HEK293 (cell line): ENCODE results near the gene FMN1.

Experiments
- CTCF ChIA-PET: fragments of 350-600 bp; formaldehyde crosslinking; extraction: SDS; loops from one replicate; lab custom pipeline; 2021; ENCODE audit warnings: antibody characterized with exemption; lab: Yijun Ruan, JAX
- POLR2A ChIA-PET: fragments of 300-600 bp; formaldehyde crosslinking; extraction: SDS; loops from one replicate; lab custom pipeline; 2020; ENCODE audit warnings: antibody characterized with exemption, inconsistent platforms; lab: Yijun Ruan, JAX
- H3K27ac ChIP-seq: fragments of 200-500 bp; sonication (Bioruptor generic); 2 replicates; pipeline ENCODE4 v1.5.1; 2014; ENCODE audit warnings: low read depth, low read length, control low read depth, inconsistent platforms; ENCODE audit errors: extremely low read depth
- H3K36me3 ChIP-seq, 2 experiments: fragments of 200-500 bp in 1 of 2; sonication (Bioruptor generic) in 1 of 2; 1 replicate in 1 of 2; 2 replicates in 1 of 2; pipeline ENCODE4 v1.5.1; 2014 to 2017; ENCODE audit warnings: inconsistent platforms in 2 of 2, low read length in 2 of 2; ENCODE audit not compliant: control insufficient read depth in 2 of 2, insufficient read depth in 1 of 2
- H3K4me1 ChIP-seq: fragments of 200-500 bp; sonication (Bioruptor generic); 2 replicates; pipeline ENCODE4 v1.5.1; 2014; ENCODE audit warnings: mild to moderate bottlenecking, low read length, inconsistent platforms; ENCODE audit not compliant: control insufficient read depth, insufficient read depth
- H3K4me3 ChIP-seq: 2 replicates; pipeline ENCODE4 v1.5.1; 2011; ENCODE audit warnings: low read depth, mild to moderate bottlenecking, control low read depth, low read length, moderate library complexity
- H3K9me3 ChIP-seq: fragments of 200-500 bp; sonication (Bioruptor generic); 2 replicates; pipeline ENCODE4 v1.5.1; 2014; ENCODE audit warnings: low read depth, low read length, inconsistent platforms; ENCODE audit not compliant: control insufficient read depth, insufficient read depth
- KLF10 ChIP-seq: fragments of 450-650 bp; IDR thresholded peaks from 2 replicates; pipeline ENCODE4 v1.5.1; 2018; ENCODE audit warnings: missing biosample characterization, mild to moderate bottlenecking, missing genetic modification characterization
- KLF9 ChIP-seq: fragments of 450-650 bp; formaldehyde crosslinking; IDR thresholded peaks from 2 replicates; pipeline ENCODE4 v1.5.1; 2016; ENCODE audit warnings: missing biosample characterization, missing genetic modification characterization, low read depth
- SP7 ChIP-seq: fragments of 450-650 bp; formaldehyde crosslinking; IDR thresholded peaks from 2 replicates; pipeline ENCODE4 v1.5.1; 2016; ENCODE audit warnings: missing biosample characterization, missing genetic modification characterization
- YY1 ChIP-seq: fragments of 450-650 bp; formaldehyde crosslinking; IDR thresholded peaks from 2 replicates; pipeline ENCODE4 v1.5.1; 2018; ENCODE audit warnings: missing biosample characterization, missing genetic modification characterization
- ZBTB48 ChIP-seq: fragments of 450-650 bp; formaldehyde crosslinking; IDR thresholded peaks from 2 replicates; pipeline ENCODE4 v1.5.1; 2016; ENCODE audit warnings: missing biosample characterization, missing genetic modification characterization
- ZNF10 ChIP-seq: fragments of 450-650 bp; formaldehyde crosslinking; IDR thresholded peaks from 2 replicates; pipeline ENCODE4 v1.5.1; 2017; ENCODE audit warnings: missing biosample characterization, missing genetic modification characterization
- ZNF174 ChIP-seq: fragments of 450-650 bp; formaldehyde crosslinking; IDR thresholded peaks from 2 replicates; pipeline ENCODE4 v1.5.0; 2017; ENCODE audit warnings: missing biosample characterization, mild to moderate bottlenecking, missing genetic modification characterization
- ZNF184 ChIP-seq: fragments of 450-650 bp; IDR thresholded peaks from 2 replicates; pipeline ENCODE4 v1.5.1; 2018; ENCODE audit warnings: missing biosample characterization, mild to moderate bottlenecking, missing genetic modification characterization
- ZNF211 ChIP-seq: fragments of 450-650 bp; formaldehyde crosslinking; IDR thresholded peaks from 2 replicates; pipeline ENCODE4 v1.5.1; 2016; ENCODE audit warnings: low read depth, missing biosample characterization, missing genetic modification characterization
- ZNF214 ChIP-seq: fragments of 450-650 bp; formaldehyde crosslinking; IDR thresholded peaks from 2 replicates; pipeline ENCODE4 v1.5.1; 2017; ENCODE audit warnings: missing biosample characterization, mild to moderate bottlenecking, missing genetic modification characterization, borderline replicate concordance
- ZNF274 ChIP-seq, 2 experiments: fragments of 200-500 bp in 1 of 2; fragments of 450-650 bp in 1 of 2; sonication (Bioruptor generic) in 1 of 2; formaldehyde crosslinking in 1 of 2; IDR thresholded peaks; 2 replicates each; pipeline versions ENCODE4 v1.5.1 to v1.6.1; 2014 to 2016; ENCODE audit warnings: borderline replicate concordance in 1 of 2, inconsistent platforms in 1 of 2, low read length in 1 of 2, missing biosample characterization in 1 of 2, missing genetic modification characterization in 1 of 2
- ZNF394 ChIP-seq: fragments of 450-650 bp; formaldehyde crosslinking; IDR thresholded peaks from 2 replicates; pipeline ENCODE4 v1.5.1; 2016; ENCODE audit warnings: missing biosample characterization, missing genetic modification characterization, mild to moderate bottlenecking, moderate library complexity, borderline replicate concordance
- ZNF398 ChIP-seq: fragments of 450-650 bp; formaldehyde crosslinking; IDR thresholded peaks from 2 replicates; pipeline ENCODE4 v1.5.1; 2017; ENCODE audit warnings: missing biosample characterization, missing genetic modification characterization
- ZNF555 ChIP-seq: fragments of 450-650 bp; formaldehyde crosslinking; conservative IDR thresholded peaks from 2 replicates; pipeline ENCODE4 v1.5.1; 2017; ENCODE audit warnings: missing biosample characterization, mild to moderate bottlenecking, missing genetic modification characterization, inconsistent platforms
- ZNF560 ChIP-seq: fragments of 450-650 bp; formaldehyde crosslinking; IDR thresholded peaks from 2 replicates; pipeline ENCODE4 v1.5.1; 2017; ENCODE audit warnings: missing biosample characterization, missing genetic modification characterization, borderline replicate concordance
- ZNF664 ChIP-seq: fragments of 450-650 bp; formaldehyde crosslinking; IDR thresholded peaks from 2 replicates; pipeline ENCODE4 v1.5.1; 2016; ENCODE audit warnings: missing biosample characterization, missing genetic modification characterization
- ZNF747 ChIP-seq: fragments of 450-650 bp; formaldehyde crosslinking; IDR thresholded peaks from 2 replicates; pipeline ENCODE4 v1.5.1; 2016; ENCODE audit warnings: missing biosample characterization, missing genetic modification characterization
- ZNF791 ChIP-seq: fragments of 450-650 bp; formaldehyde crosslinking; IDR thresholded peaks from 2 replicates; pipeline ENCODE4 v1.5.1; 2016; ENCODE audit warnings: missing biosample characterization, missing genetic modification characterization
- ZSCAN5A ChIP-seq: fragments of 450-650 bp; formaldehyde crosslinking; IDR thresholded peaks from 2 replicates; pipeline ENCODE4 v1.5.1; 2016; ENCODE audit warnings: missing biosample characterization, missing genetic modification characterization
- TF ChIP-seq, protein P1 (sequence below): fragments of 450-650 bp; formaldehyde crosslinking; IDR thresholded peaks from 2 replicates; pipeline ENCODE4 v1.5.1; 2016; ENCODE audit warnings: missing biosample characterization, missing genetic modification characterization

The FMN1 gene

GRCh38 chr15:33206366-33206765 is 11.9 kb upstream of the FMN1 start:
- Histone ChIP-seq H3K27ac (no peak overlapping the region), H3K9me3 (no peaks in the 10 kb centered on the region)
- TF ChIP-seq ZNF184 (tag by site-specific recombination), result no peak
- TF ChIP-seq ZNF664 (tag by site-specific recombination), result no peak
- no peak for TF ChIP-seq ZNF560 (tag by site-specific recombination)
- TF ChIP-seq ZNF747 (tag by site-specific recombination), result no peak
- no peak for TF ChIP-seq ZNF214 (tag by site-specific recombination)
- TF ChIP-seq ZNF211 (tag by site-specific recombination), result no peak
- no peak for TF ChIP-seq ZNF398 (tag by site-specific recombination)
- TF ChIP-seq ZNF10 (tag by site-specific recombination), result no peak
- TF ChIP-seq, protein P1, sequence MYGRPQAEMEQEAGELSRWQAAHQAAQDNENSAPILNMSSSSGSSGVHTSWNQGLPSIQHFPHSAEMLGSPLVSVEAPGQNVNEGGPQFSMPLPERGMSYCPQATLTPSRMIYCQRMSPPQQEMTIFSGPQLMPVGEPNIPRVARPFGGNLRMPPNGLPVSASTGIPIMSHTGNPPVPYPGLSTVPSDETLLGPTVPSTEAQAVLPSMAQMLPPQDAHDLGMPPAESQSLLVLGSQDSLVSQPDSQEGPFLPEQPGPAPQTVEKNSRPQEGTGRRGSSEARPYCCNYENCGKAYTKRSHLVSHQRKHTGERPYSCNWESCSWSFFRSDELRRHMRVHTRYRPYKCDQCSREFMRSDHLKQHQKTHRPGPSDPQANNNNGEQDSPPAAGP (tag by site-specific recombination), result no peak
- no peak for TF ChIP-seq KLF9 (tag by site-specific recombination)
- no peak for TF ChIP-seq SP7 (tag by site-specific recombination)
- TF ChIP-seq ZNF791 (tag by site-specific recombination), result no peak
- TF ChIP-seq ZNF555 (tag by site-specific recombination), result no peak
- TF ChIP-seq, all 188 proteins: peak for 0
- Histone ChIP-seq H3K4me3 (no peak overlapping the region), H3K4me1 (peaks cover 5% of the 10 kb centered on the region; the same call in 1 of the 2 replicates), H3K36me3 (no peaks in the 10 kb centered on the region)
- CTCF ChIA-PET, result interaction anchor here (0.6 to 1.6 kb wide), 3 partner anchors 10 to 91 kb away, joined by 3 to 6 read pairs (median 4); no protein-coding TSS in a partner anchor
- POLR2A ChIA-PET, result no interaction called here

DNA sequence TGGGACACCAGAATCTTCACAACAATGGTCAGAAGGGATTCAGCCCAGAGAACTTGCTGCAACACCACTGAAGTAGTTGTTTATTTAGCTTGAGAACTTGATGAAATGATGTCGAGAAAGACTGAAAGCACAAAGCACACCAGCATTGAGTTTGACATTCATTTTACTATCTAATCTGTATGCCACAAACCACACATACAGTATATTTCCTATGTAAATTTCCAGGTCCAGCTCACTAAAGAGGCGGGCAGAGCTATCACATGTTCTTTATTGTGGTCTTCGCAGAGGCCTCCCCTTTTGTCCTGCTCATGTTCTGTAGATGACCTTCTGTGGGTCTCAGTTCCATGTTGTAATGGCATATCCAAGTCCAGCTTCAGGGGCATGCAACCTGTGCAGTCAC is 10.4 kb upstream of the FMN1 start:
- H3K27ac ChIP-seq, result no peak overlapping the region
- no peaks in the 10 kb centered on the region for H3K36me3 ChIP-seq
- H3K4me1 ChIP-seq, result 0 out of 2 replicates have a peak, but pooled peaks cover 5% of the 10 kb centered on the region
- H3K4me3 ChIP-seq, result no peak overlapping the region
- CTCF ChIA-PET, result no interaction called here
- TF ChIP-seq ZNF274 (IDR thresholded peaks at IDR 0.05; ENCODE audit: low read length) (no peak), ZNF274 (tag by site-specific recombination; IDR thresholded peaks at IDR 0.05; ENCODE audit: borderline replicate concordance) (no peak), KLF10 (tag by site-specific recombination) (no peak), ZSCAN5A (tag by site-specific recombination) (no peak), ZNF394 (no peak), YY1 (no peak), ZNF174 (tag by site-specific recombination) (no peak), ZBTB48 (tag by site-specific recombination) (no peak)
- POLR2A ChIA-PET, result no interaction called here
- H3K9me3 ChIP-seq, result no peaks in the 10 kb centered on the region
